GM18508 (cell line): ENCODE results near the gene ARHGAP11B.
A peak's percentile ranks its signal among the peaks of the same experiment; 100 is the strongest.
"Not testable (repeated sequence)": the region's sequence is repeated elsewhere in the genome, so short reads cannot be mapped to it uniquely, and the experiment has no call there.

ENCODE experiments used
- ATAC-seq: cut with Tn5 transposase; IDR thresholded peaks from one replicate; pipeline ENCODE4 v1.9.1; 2021; ENCODE audit warnings: moderate number of reproducible peaks; ENCODE audit not compliant: insufficient read depth, unreplicated experiment

ARHGAP11B gene

GRCh38 chr15:30625436-30626193 is at the start of gene ARHGAP11B:
Gene ARHGAP11B (plus strand): TSS chr15:30626128.
- ATAC-seq: peak; percentile 72

GRCh38 chr15:30579394-30579970 is 46.4 kb upstream of the ARHGAP11B start:
- not testable (repeated sequence) for ATAC-seq

GRCh38 chr15:30580716-30581115 is 45.2 kb upstream of the ARHGAP11B start:
- not testable (repeated sequence) for ATAC-seq

GRCh38 chr15:30598953-30599352 is 27.0 kb upstream of the ARHGAP11B start:
- ATAC-seq: not testable (repeated sequence)

GRCh38 chr15:30603796-30604195 is 22.1 kb upstream of the ARHGAP11B start, which contains the start of gene GOLGA8H:
Gene GOLGA8H (plus strand): TSS chr15:30604028. CDS start chr15:30604126, 98 bp downstream.
- not testable (repeated sequence) for ATAC-seq

GRCh38 chr15:30612271-30612670 is 13.7 kb upstream of the ARHGAP11B start:
- not testable (repeated sequence) for ATAC-seq

- not testable (repeated sequence) for ATAC-seq
Observed at GRCh38 chr15:30621342-30621741, 4.6 kb upstream of the ARHGAP11B start.

GRCh38 chr15:30626194-30626565 is 252 bp downstream of the ARHGAP11B start:
- ATAC-seq: not testable (repeated sequence)

GRCh38 chr15:30626632-30627031 is 704 bp downstream of the ARHGAP11B start:
- not testable (repeated sequence) for ATAC-seq

- ATAC-seq: peak; percentile 85
Observed at GRCh38 chr15:30650012-30650929, 24.3 kb downstream of the ARHGAP11B start.

GRCh38 chr15:30661154-30661553 is 35.2 kb downstream of the ARHGAP11B start:
- ATAC-seq: not testable (repeated sequence)

GRCh38 chr15:30669621-30670020 is 43.7 kb downstream of the ARHGAP11B start:
- ATAC-seq: not testable (repeated sequence)

- no peak for ATAC-seq
Observed at GRCh38 chr15:30670056-30670455, 44.1 kb downstream of the ARHGAP11B start.

- ATAC-seq: no peak
Observed at GRCh38 chr15:30671309-30671708, 45.4 kb downstream of the ARHGAP11B start.

- no peak for ATAC-seq
Observed at GRCh38 chr15:30675126-30675525, 49.2 kb downstream of the ARHGAP11B start.

- not testable (repeated sequence) for ATAC-seq
Observed at GRCh38 chr15:30675891-30676290, 50.0 kb downstream of the ARHGAP11B start.

GRCh38 chr15:30680997-30681396 is 55.1 kb downstream of the ARHGAP11B start:
- not testable (repeated sequence) for ATAC-seq

- not testable (repeated sequence) for ATAC-seq
Observed at GRCh38 chr15:30685709-30686285, 59.9 kb downstream of the ARHGAP11B start.

- not testable (repeated sequence) for ATAC-seq
Observed at GRCh38 chr15:30686651-30687050, 60.7 kb downstream of the ARHGAP11B start.
